DMS79 treated with DMSO at 0.1 percent for 48 hours (cell line): Measurements from ENCODE around the gene ZBP1.

Experiments
- DNase-seq: peaks from one replicate; lab custom pipeline; 2025; lab: John Stamatoyannopoulos, UW

ZBP1 gene

GRCh38 chr20:57598491-57598890 lies 21.7 kb downstream of the ZBP1 start:
- no peak for DNase-seq

GRCh38 chr20:57598060-57598459 lies 22.2 kb downstream of the ZBP1 start:
- DNase-seq, result no peak

- peak; percentile 9 for DNase-seq
Measured at GRCh38 chr20:57596998-57597939, 23.0 kb downstream of the ZBP1 start.

GRCh38 chr20:57596358-57596757 lies 23.9 kb downstream of the ZBP1 start:
- no peak for DNase-seq

GRCh38 chr20:57595041-57596030 lies 24.9 kb downstream of the ZBP1 start:
- DNase-seq, result no peak

- peak; percentile 9 for DNase-seq
Measured at GRCh38 chr20:57594092-57594951, 25.9 kb downstream of the ZBP1 start.

- no peak for DNase-seq
Measured at GRCh38 chr20:57593134-57593886, 26.9 kb downstream of the ZBP1 start.

GRCh38 chr20:57592263-57593092 lies 27.7 kb downstream of the ZBP1 start:
- DNase-seq, result no peak

- no peak for DNase-seq
Measured at GRCh38 chr20:57591289-57592229, 28.7 kb downstream of the ZBP1 start.

GRCh38 chr20:57590485-57591288 lies 29.5 kb downstream of the ZBP1 start:
- DNase-seq, result no peak

GRCh38 chr20:57589728-57590484 lies 30.3 kb downstream of the ZBP1 start:
- no peak for DNase-seq

- DNase-seq, result no peak
Measured at GRCh38 chr20:57589123-57589727, 31.0 kb downstream of the ZBP1 start.

- DNase-seq, result no peak
Measured at GRCh38 chr20:57588596-57588995, 31.6 kb downstream of the ZBP1 start.

GRCh38 chr20:57587989-57588377 lies 32.2 kb downstream of the ZBP1 start:
- DNase-seq, result no peak

- no peak for DNase-seq
Measured at GRCh38 chr20:57587278-57587988, 32.8 kb downstream of the ZBP1 start.

GRCh38 chr20:57586943-57587277 lies 33.3 kb downstream of the ZBP1 start:
- no peak for DNase-seq
